Neural crest cell (in vitro differentiated cells): Measurements from ENCODE around the gene RARA. TPM values are rescaled to one million over a fixed set of nuclear protein-coding genes. Genes with fewer than 3 reads are reported as not detected.

Experiments
- DNase-seq: peaks from one replicate; pipeline ENCODE4 v3.0.0; 2021; ENCODE audit warnings: low read depth, mixed read lengths, low spot score
- H3K27ac Mint-ChIP-seq: one replicate; pipeline ENCODE4 v1.8.0; 2021; ENCODE audit warnings: mild to moderate bottlenecking, mixed read lengths; ENCODE audit not compliant: unreplicated experiment
- H3K27me3 Mint-ChIP-seq: 2 replicates; pipeline ENCODE4 v1.8.0; 2021; ENCODE audit warnings: low read depth, mild to moderate bottlenecking, mixed read lengths
- H3K36me3 Mint-ChIP-seq: 2 replicates; pipeline ENCODE4 v1.8.0; 2021; ENCODE audit warnings: low read depth, mild to moderate bottlenecking, mixed read lengths
- H3K4me1 Mint-ChIP-seq: 2 replicates; pipeline ENCODE4 v1.8.0; 2021; ENCODE audit warnings: mixed read lengths
- H3K4me3 Mint-ChIP-seq: one replicate; pipeline ENCODE4 v1.8.0; 2021; ENCODE audit warnings: mild to moderate bottlenecking, mixed read lengths
- H3K9me3 Mint-ChIP-seq: 2 replicates; pipeline ENCODE4 v1.8.0; 2021; ENCODE audit warnings: mixed read lengths
- total RNA-seq: library from RNA; stranded (reverse); gene quantifications from 2 replicates; pipeline ENCODE4 v1.2.1, GENCODE V29; 2021
- TF ChIP-seq, protein P1 (sequence below): fragments of 200-600 bp; sonication (generic); conservative IDR thresholded peaks from 2 replicates; pipeline ENCODE4 v1.5.0; 2021; ENCODE audit warnings: antibody characterized with exemption, mild to moderate bottlenecking

The RARA gene
- total RNA-seq, 1 donor from 2014 or later, result 25.9 TPM

DNA sequence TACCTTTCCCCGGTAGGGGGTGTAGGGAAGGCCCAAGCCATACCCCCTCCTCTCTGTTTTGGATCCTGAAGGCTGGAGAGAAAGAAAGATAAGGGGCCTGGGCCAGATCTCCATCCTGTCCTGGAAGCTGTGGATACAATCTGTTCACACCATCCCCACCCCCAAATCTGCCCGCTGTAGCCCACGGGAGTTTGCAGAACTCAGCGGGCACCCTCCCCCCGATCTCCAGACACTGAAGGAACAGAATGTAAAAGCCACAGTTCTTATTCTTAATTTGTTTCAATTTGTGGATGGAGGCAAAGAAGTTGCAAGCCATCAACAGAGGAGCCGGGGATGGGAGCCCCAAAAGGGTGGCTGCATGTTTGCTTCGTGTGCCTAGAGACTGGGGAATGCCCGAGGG, 28.4 kb downstream of the RARA start:
- DNase-seq, result no peak
- Mint-ChIP-seq H3K4me1 (peaks cover 38% of the 10 kb centered on the region), H3K36me3 (no peaks in the 10 kb centered on the region), H3K4me3 (peak overlapping the region; percentile 61), H3K9me3 (no peaks in the 10 kb centered on the region), H3K27ac (no peak overlapping the region), H3K27me3 (no peaks in the 10 kb centered on the region)
- TF ChIP-seq, protein P1, sequence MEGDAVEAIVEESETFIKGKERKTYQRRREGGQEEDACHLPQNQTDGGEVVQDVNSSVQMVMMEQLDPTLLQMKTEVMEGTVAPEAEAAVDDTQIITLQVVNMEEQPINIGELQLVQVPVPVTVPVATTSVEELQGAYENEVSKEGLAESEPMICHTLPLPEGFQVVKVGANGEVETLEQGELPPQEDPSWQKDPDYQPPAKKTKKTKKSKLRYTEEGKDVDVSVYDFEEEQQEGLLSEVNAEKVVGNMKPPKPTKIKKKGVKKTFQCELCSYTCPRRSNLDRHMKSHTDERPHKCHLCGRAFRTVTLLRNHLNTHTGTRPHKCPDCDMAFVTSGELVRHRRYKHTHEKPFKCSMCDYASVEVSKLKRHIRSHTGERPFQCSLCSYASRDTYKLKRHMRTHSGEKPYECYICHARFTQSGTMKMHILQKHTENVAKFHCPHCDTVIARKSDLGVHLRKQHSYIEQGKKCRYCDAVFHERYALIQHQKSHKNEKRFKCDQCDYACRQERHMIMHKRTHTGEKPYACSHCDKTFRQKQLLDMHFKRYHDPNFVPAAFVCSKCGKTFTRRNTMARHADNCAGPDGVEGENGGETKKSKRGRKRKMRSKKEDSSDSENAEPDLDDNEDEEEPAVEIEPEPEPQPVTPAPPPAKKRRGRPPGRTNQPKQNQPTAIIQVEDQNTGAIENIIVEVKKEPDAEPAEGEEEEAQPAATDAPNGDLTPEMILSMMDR, result no peak

- no peak for DNase-seq
- Mint-ChIP-seq H3K4me3 (peak overlapping the region; percentile 47), H3K27me3 (peaks cover 6% of the 10 kb centered on the region)
Observed at GRCh38 chr17:40338058-40338457, 29.1 kb downstream of the RARA start.

DNA sequence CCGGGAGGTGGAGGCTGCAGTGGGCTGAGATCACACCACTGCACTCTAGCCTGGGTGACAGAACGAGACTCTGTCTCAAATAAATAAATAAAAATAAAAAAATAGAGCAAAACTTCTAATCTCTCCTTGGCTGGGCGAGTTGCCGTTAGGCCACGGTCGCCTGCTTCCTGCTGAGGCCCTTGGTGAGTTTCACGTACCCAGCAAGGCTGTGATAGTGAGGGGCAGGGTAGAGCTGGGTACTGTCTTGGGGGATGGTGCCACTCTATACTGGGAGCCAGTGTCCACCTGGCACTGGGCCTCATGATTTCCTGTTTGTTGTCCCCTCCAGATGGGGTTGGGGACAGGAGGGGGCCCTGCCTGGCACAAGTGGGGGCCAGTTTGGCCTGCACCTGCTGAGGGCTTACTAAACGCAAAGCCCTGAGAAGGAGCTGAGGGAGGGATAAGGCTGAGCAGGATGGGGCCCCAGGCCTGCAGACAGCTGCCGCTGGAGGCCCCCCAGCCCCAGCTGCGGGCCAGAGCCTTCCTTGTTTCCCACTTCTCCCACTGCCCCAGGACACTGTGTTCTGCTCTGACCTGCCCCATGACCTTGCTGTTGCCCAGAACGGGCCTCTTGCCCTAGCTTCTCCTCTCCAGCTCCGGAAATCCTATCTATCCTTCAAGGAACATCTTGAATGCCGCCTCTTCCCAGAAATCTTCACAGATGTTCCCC, 30.1 kb downstream of the RARA start:
- Mint-ChIP-seq H3K9me3 (no peaks in the 10 kb centered on the region), H3K27ac (no peak overlapping the region), H3K4me3 (peak overlapping the region; percentile 56), H3K36me3 (no peaks in the 10 kb centered on the region), H3K4me1 (peaks cover 48% of the 10 kb centered on the region), H3K27me3 (peaks cover 15% of the 10 kb centered on the region)
- TF ChIP-seq, protein P1, result no peak
- no peak for DNase-seq

More at GRCh38 chr17:40338058-40338457, 29.1 kb downstream of the RARA start:
- Mint-ChIP-seq H3K27ac (no peak overlapping the region), H3K9me3 (no peaks in the 10 kb centered on the region), H3K4me1 (peaks cover 38% of the 10 kb centered on the region), H3K36me3 (no peaks in the 10 kb centered on the region)
- TF ChIP-seq, protein P1, result no peak

DNA sequence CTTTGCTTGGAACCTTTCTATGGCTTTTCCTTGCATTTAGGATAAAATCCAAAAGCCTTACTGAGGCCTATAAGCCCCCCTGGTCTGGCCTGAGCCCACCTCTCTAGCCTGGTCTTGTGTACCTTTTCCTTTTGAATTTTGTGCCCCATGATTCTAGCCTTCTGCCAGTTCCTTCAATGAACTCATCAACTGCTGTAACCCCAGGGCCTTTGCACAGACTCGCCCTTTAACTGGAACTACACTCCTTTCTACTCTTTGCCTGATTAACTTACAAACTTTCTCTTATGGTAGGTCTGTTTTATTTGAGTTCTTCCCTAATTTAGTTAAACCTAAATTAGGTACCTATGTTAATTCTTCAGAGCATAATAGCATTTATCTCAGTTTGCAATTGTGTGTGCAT, 31.3 kb downstream of the RARA start:
- DNase-seq, result no peak
- TF ChIP-seq, protein P1, result no peak
- peaks cover 19% of the 10 kb centered on the region for H3K27me3 Mint-ChIP-seq
- no peak overlapping the region for H3K27ac Mint-ChIP-seq
- H3K4me1 Mint-ChIP-seq, result peaks cover 47% of the 10 kb centered on the region
- no peaks in the 10 kb centered on the region for H3K36me3 Mint-ChIP-seq
- no peaks in the 10 kb centered on the region for H3K9me3 Mint-ChIP-seq
- peak overlapping the region; percentile 87 for H3K4me3 Mint-ChIP-seq

DNA sequence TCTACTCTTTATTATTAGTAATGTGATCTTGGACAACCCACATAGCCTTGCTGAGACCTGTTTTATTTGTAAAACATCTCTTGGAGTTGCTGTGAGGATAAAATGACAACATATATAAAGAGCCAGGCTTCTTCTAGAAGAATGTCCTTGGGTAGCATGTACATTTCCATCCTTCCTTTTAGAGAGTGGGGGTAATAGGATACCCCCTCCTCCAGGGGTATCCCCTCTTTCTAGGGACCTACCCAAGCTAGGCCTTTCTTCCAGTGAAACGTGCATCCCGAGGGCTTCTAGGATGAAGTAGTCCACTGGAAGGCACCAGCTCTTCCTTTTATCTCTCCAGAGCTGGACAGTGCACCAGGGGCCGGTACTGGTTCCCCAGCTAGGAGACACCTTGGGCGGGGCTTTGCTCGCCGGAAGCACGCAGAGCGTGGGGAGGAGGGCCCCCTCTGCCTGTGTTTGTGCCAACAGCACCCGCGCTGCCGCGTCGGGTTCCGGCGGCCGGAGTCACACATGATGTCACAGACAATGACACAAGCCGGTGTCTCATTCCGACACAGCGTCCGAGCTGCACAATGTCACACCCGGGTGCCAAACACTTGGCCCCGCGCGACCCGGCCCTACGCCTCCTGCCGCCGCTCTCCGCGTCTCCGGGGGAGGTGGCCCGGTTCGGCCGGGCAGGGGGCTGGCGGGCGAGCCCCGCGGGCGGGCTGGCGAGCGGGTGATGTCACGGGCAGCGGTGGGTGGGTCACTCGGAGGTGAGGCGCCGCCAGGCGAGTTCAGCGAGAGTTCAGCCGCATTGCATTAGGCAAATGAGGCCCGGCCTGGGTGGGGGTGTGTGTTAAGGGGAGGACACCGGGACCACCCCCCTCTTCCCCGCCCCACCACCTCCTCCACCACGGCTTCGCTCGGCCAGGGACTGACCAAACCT, 32.2 kb downstream of the RARA start:
- Mint-ChIP-seq H3K9me3 (no peaks in the 10 kb centered on the region), H3K4me1 (peaks cover 54% of the 10 kb centered on the region)
- TF ChIP-seq, protein P1, result no peak

More for the DNA sequence above, 32.2 kb downstream of the RARA start:
- Mint-ChIP-seq H3K36me3 (no peaks in the 10 kb centered on the region), H3K27ac (no peak overlapping the region), H3K27me3 (peaks cover 19% of the 10 kb centered on the region), H3K4me3 (peak overlapping the region; percentile 87)
- DNase-seq, result peak; percentile 60
